HEK293 (cell line): ENCODE data around the gene KCTD1.

Experiments
- CTCF ChIA-PET: fragments of 350-600 bp; formaldehyde crosslinking; extraction: SDS; loops from one replicate; lab custom pipeline; 2021; ENCODE audit warnings: antibody characterized with exemption; lab: Yijun Ruan, JAX
- POLR2A ChIA-PET: fragments of 300-600 bp; formaldehyde crosslinking; extraction: SDS; loops from one replicate; lab custom pipeline; 2020; ENCODE audit warnings: antibody characterized with exemption, inconsistent platforms; lab: Yijun Ruan, JAX
- H3K27ac ChIP-seq: fragments of 200-500 bp; sonication (Bioruptor generic); 2 replicates; pipeline ENCODE4 v1.5.1; 2014; ENCODE audit warnings: low read depth, low read length, control low read depth, inconsistent platforms; ENCODE audit errors: extremely low read depth
- H3K36me3 ChIP-seq, 2 experiments: fragments of 200-500 bp in 1 of 2; sonication (Bioruptor generic) in 1 of 2; 1 replicate in 1 of 2; 2 replicates in 1 of 2; pipeline ENCODE4 v1.5.1; 2014 to 2017; ENCODE audit warnings: inconsistent platforms in 2 of 2, low read length in 2 of 2; ENCODE audit not compliant: control insufficient read depth in 2 of 2, insufficient read depth in 1 of 2
- H3K4me1 ChIP-seq: fragments of 200-500 bp; sonication (Bioruptor generic); 2 replicates; pipeline ENCODE4 v1.5.1; 2014; ENCODE audit warnings: mild to moderate bottlenecking, low read length, inconsistent platforms; ENCODE audit not compliant: control insufficient read depth, insufficient read depth
- H3K4me3 ChIP-seq: 2 replicates; pipeline ENCODE4 v1.5.1; 2011; ENCODE audit warnings: low read depth, mild to moderate bottlenecking, control low read depth, low read length, moderate library complexity
- H3K9me3 ChIP-seq: fragments of 200-500 bp; sonication (Bioruptor generic); 2 replicates; pipeline ENCODE4 v1.5.1; 2014; ENCODE audit warnings: low read depth, low read length, inconsistent platforms; ENCODE audit not compliant: control insufficient read depth, insufficient read depth
- HOXD13 ChIP-seq: sonication (generic); formaldehyde crosslinking; IDR thresholded peaks from 2 replicates; pipeline ENCODE4 v1.8.0; 2022; ENCODE audit warnings: missing genetic modification reagents, borderline replicate concordance
- IKZF3 ChIP-seq: fragments of 450-650 bp; IDR thresholded peaks from 2 replicates; pipeline ENCODE4 v1.5.0; 2018; ENCODE audit warnings: missing biosample characterization, mild to moderate bottlenecking, missing genetic modification characterization, moderate library complexity
- KLF10 ChIP-seq: fragments of 450-650 bp; IDR thresholded peaks from 2 replicates; pipeline ENCODE4 v1.5.1; 2018; ENCODE audit warnings: missing biosample characterization, mild to moderate bottlenecking, missing genetic modification characterization
- KLF9 ChIP-seq: fragments of 450-650 bp; formaldehyde crosslinking; IDR thresholded peaks from 2 replicates; pipeline ENCODE4 v1.5.1; 2016; ENCODE audit warnings: missing biosample characterization, missing genetic modification characterization, low read depth
- PRDM1 ChIP-seq: fragments of 450-650 bp; formaldehyde crosslinking; IDR thresholded peaks from 2 replicates; pipeline ENCODE4; 2016; ENCODE audit warnings: missing biosample characterization, missing genetic modification characterization
- WT1 ChIP-seq: fragments of 450-650 bp; formaldehyde crosslinking; IDR thresholded peaks from 2 replicates; pipeline ENCODE4 v1.5.1; 2016; ENCODE audit warnings: missing biosample characterization, missing genetic modification characterization
- ZNF114 ChIP-seq: fragments of 450-650 bp; formaldehyde crosslinking; IDR thresholded peaks from 2 replicates; pipeline ENCODE4 v1.5.0; 2017; ENCODE audit warnings: missing biosample characterization, missing genetic modification characterization
- ZNF157 ChIP-seq: fragments of 450-650 bp; formaldehyde crosslinking; IDR thresholded peaks from 2 replicates; pipeline ENCODE4 v1.5.1; 2016; ENCODE audit warnings: missing biosample characterization, missing genetic modification characterization
- ZNF184 ChIP-seq: fragments of 450-650 bp; IDR thresholded peaks from 2 replicates; pipeline ENCODE4 v1.5.1; 2018; ENCODE audit warnings: missing biosample characterization, mild to moderate bottlenecking, missing genetic modification characterization
- ZNF211 ChIP-seq: fragments of 450-650 bp; formaldehyde crosslinking; IDR thresholded peaks from 2 replicates; pipeline ENCODE4 v1.5.1; 2016; ENCODE audit warnings: low read depth, missing biosample characterization, missing genetic modification characterization
- ZNF24 ChIP-seq: fragments of 450-650 bp; formaldehyde crosslinking; IDR thresholded peaks from 2 replicates; pipeline ENCODE4 v1.5.1; 2016; ENCODE audit warnings: missing biosample characterization, missing genetic modification characterization
- ZNF274 ChIP-seq, 2 experiments: fragments of 200-500 bp in 1 of 2; fragments of 450-650 bp in 1 of 2; sonication (Bioruptor generic) in 1 of 2; formaldehyde crosslinking in 1 of 2; IDR thresholded peaks; 2 replicates each; pipeline versions ENCODE4 v1.5.1 to v1.6.1; 2014 to 2016; ENCODE audit warnings: borderline replicate concordance in 1 of 2, inconsistent platforms in 1 of 2, low read length in 1 of 2, missing biosample characterization in 1 of 2, missing genetic modification characterization in 1 of 2
- ZNF341 ChIP-seq: fragments of 450-650 bp; formaldehyde crosslinking; IDR thresholded peaks from 2 replicates; pipeline ENCODE4; 2016; ENCODE audit warnings: low read depth, missing biosample characterization, missing genetic modification characterization
- ZNF366 ChIP-seq: fragments of 450-650 bp; formaldehyde crosslinking; conservative IDR thresholded peaks from 2 replicates; pipeline ENCODE4 v1.5.1; 2016; ENCODE audit warnings: missing biosample characterization, missing genetic modification characterization
- ZNF391 ChIP-seq: fragments of 450-650 bp; formaldehyde crosslinking; IDR thresholded peaks from 2 replicates; pipeline ENCODE4 v1.5.1; 2016; ENCODE audit warnings: low read depth, missing biosample characterization, missing genetic modification characterization, borderline replicate concordance
- ZNF404 ChIP-seq: fragments of 450-650 bp; formaldehyde crosslinking; IDR thresholded peaks from 2 replicates; pipeline ENCODE4 v1.5.1; 2017; ENCODE audit warnings: missing biosample characterization, missing genetic modification characterization
- ZNF510 ChIP-seq: fragments of 450-650 bp; formaldehyde crosslinking; IDR thresholded peaks from 2 replicates; pipeline ENCODE4 v1.5.1; 2018; ENCODE audit warnings: mild to moderate bottlenecking, missing genetic modification characterization, missing biosample characterization; ENCODE audit not compliant: insufficient replicate concordance
- ZNF544 ChIP-seq: fragments of 450-650 bp; formaldehyde crosslinking; IDR thresholded peaks from 2 replicates; pipeline ENCODE4 v1.5.0; 2017; ENCODE audit warnings: missing biosample characterization, missing genetic modification characterization
- ZNF664 ChIP-seq: fragments of 450-650 bp; formaldehyde crosslinking; IDR thresholded peaks from 2 replicates; pipeline ENCODE4 v1.5.1; 2016; ENCODE audit warnings: missing biosample characterization, missing genetic modification characterization
- ZNF747 ChIP-seq: fragments of 450-650 bp; formaldehyde crosslinking; IDR thresholded peaks from 2 replicates; pipeline ENCODE4 v1.5.1; 2016; ENCODE audit warnings: missing biosample characterization, missing genetic modification characterization
- ZNF785 ChIP-seq: fragments of 450-650 bp; formaldehyde crosslinking; IDR thresholded peaks from 2 replicates; pipeline ENCODE4 v1.5.1; 2016; ENCODE audit warnings: missing biosample characterization, missing genetic modification characterization
- TF ChIP-seq, protein P1 (sequence below): fragments of 450-650 bp; formaldehyde crosslinking; IDR thresholded peaks from 2 replicates; pipeline ENCODE4 v1.5.1; 2017; ENCODE audit warnings: missing biosample characterization, missing genetic modification characterization
- TF ChIP-seq, protein P2 (sequence below): fragments of 450-650 bp; formaldehyde crosslinking; IDR thresholded peaks from 2 replicates; pipeline ENCODE4 v1.5.1; 2016; ENCODE audit warnings: missing biosample characterization, missing genetic modification characterization
- TF ChIP-seq, protein P3 (sequence below): fragments of 450-650 bp; formaldehyde crosslinking; IDR thresholded peaks from 2 replicates; pipeline ENCODE4 v1.5.1; 2016; ENCODE audit warnings: missing biosample characterization, missing genetic modification characterization

The KCTD1 gene

DNA sequence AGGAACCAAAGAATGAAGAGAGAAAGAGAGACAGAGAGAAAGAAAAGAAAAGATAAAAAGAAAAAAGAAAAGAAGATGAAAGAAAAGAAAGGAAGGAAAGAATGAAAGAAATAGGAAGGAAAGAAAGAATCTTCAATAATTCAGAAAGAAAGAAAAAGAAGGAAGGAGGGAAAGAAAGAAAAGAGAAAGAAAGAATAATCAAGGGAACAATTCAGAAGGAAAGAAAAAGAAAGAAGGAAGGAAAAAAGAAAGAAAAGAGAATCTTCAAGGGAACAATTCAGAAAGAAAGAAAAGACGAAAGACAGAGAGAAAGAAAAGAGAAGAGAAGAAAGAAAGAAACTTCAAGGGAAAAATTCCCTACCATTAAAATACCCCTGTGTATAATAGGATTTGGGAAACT, 5.6 kb upstream of the KCTD1 start:
- H3K9me3 ChIP-seq = no peaks in the 10 kb centered on the region
- TF ChIP-seq, protein P1, sequence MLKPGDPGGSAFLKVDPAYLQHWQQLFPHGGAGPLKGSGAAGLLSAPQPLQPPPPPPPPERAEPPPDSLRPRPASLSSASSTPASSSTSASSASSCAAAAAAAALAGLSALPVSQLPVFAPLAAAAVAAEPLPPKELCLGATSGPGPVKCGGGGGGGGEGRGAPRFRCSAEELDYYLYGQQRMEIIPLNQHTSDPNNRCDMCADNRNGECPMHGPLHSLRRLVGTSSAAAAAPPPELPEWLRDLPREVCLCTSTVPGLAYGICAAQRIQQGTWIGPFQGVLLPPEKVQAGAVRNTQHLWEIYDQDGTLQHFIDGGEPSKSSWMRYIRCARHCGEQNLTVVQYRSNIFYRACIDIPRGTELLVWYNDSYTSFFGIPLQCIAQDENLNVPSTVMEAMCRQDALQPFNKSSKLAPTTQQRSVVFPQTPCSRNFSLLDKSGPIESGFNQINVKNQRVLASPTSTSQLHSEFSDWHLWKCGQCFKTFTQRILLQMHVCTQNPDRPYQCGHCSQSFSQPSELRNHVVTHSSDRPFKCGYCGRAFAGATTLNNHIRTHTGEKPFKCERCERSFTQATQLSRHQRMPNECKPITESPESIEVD (tag by site-specific recombination) = no peak
- no peak for TF ChIP-seq ZNF391 (tag by site-specific recombination)
- TF ChIP-seq ZNF366 (tag by site-specific recombination) = peak; percentile 87
- no peak for TF ChIP-seq ZNF274 (IDR thresholded peaks at IDR 0.05; ENCODE audit: low read length)
- no peak for TF ChIP-seq ZNF274 (tag by site-specific recombination; IDR thresholded peaks at IDR 0.05; ENCODE audit: borderline replicate concordance)
- 0 out of 2 replicates have a peak, but pooled peaks have one; percentile 14 for TF ChIP-seq PRDM1
- TF ChIP-seq, all 188 proteins: peak for 2
- H3K4me3 ChIP-seq = no peak overlapping the region
- H3K27ac ChIP-seq = no peak overlapping the region
- ChIA-PET CTCF (no interaction called here), POLR2A (no interaction called here)
- no peaks in the 10 kb centered on the region for H3K36me3 ChIP-seq
- no peaks in the 10 kb centered on the region; the same call in 1 of the 2 replicates for H3K4me1 ChIP-seq

DNA sequence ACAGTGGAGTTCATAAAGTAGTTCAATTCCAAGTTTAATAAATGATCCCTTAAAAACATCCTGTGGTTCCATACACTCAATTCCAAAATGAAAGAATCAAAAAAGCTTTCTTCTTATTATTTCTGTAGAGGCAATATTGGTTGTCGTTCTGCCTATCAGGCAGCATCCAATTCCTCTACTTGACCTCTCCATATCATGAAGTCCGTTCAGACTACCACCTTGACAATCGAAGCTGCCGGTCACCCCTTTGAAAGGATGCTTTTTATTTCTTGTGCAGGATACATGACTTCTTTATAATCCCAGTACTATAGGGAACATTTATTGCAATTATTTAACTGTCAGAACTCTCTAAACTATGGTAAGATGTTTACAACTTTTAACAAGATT, 3.3 kb upstream of the KCTD1 start:
- H3K27ac ChIP-seq = no peak overlapping the region
- H3K36me3 ChIP-seq = peaks cover 0 to 7% of the 10 kb centered on the region in 2 experiments; a peak in 1 of 3 replicates
- ChIA-PET POLR2A (no interaction called here), CTCF (interaction anchor here (0.6 to 0.8 kb wide), 5 partner anchors 12 to 261 kb away, joined by 3 to 6 read pairs (median 4); no protein-coding TSS in a partner anchor)
- no peaks in the 10 kb centered on the region for H3K9me3 ChIP-seq
- TF ChIP-seq ZNF510 (no peak), ZNF211 (tag by site-specific recombination) (no peak), ZNF114 (tag by site-specific recombination) (no peak), HOXD13 (CRISPR knock-in tag) (no peak), ZNF184 (tag by site-specific recombination) (no peak), KLF9 (no peak), ZNF785 (tag by site-specific recombination) (no peak), ZNF747 (tag by site-specific recombination) (no peak), ZNF157 (tag by site-specific recombination) (no peak), KLF10 (no peak), IKZF3 (tag by site-specific recombination) (no peak), ZNF544 (no peak), ZNF404 (no peak), ZNF664 (tag by site-specific recombination) (no peak), WT1 (tag by site-specific recombination) (no peak), ZNF24 (tag by site-specific recombination) (no peak), ZNF366 (tag by site-specific recombination) (no peak), ZNF341 (tag by site-specific recombination) (no peak)
- TF ChIP-seq, protein P2, sequence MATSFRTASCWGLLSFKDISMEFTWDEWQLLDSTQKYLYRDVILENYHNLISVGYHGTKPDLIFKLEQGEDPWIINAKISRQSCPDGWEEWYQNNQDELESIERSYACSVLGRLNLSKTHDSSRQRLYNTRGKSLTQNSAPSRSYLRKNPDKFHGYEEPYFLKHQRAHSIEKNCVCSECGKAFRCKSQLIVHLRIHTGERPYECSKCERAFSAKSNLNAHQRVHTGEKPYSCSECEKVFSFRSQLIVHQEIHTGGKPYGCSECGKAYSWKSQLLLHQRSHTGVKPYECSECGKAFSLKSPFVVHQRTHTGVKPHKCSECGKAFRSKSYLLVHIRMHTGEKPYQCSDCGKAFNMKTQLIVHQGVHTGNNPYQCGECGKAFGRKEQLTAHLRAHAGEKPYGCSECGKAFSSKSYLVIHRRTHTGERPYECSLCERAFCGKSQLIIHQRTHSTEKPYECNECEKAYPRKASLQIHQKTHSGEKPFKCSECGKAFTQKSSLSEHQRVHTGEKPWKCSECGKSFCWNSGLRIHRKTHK (tag by site-specific recombination) = no peak
- TF ChIP-seq, protein P3, sequence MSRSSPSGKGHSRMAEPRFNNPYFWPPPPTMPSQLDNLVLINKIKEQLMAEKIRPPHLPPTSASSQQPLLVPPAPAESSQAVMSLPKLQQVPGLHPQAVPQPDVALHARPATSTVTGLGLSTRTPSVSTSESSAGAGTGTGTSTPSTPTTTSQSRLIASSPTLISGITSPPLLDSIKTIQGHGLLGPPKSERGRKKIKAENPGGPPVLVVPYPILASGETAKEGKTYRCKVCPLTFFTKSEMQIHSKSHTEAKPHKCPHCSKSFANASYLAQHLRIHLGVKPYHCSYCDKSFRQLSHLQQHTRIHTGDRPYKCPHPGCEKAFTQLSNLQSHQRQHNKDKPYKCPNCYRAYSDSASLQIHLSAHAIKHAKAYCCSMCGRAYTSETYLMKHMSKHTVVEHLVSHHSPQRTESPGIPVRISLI (tag by site-specific recombination) = no peak
- H3K4me3 ChIP-seq = no peak overlapping the region
- no peaks in the 10 kb centered on the region; the same call in 1 of the 2 replicates for H3K4me1 ChIP-seq
